GM23338 (cell line): ENCODE data around the gene PTRH1. TPM values are rescaled to one million over a fixed set of nuclear protein-coding genes. Genes with fewer than 3 reads are reported as not detected.

Experiments used
- ATAC-seq: fragments of 200-7000 bp; cut with Tn5 transposase; 3 replicates; pipeline ENCODE4 v1.9.1; 2020
- DNase-seq: peaks from one replicate; pipeline ENCODE4 v3.0.0-alpha.2; 2015; ENCODE audit warnings: low spot score
- H2AFZ ChIP-seq: fragments of 200-600 bp; sonication (generic); 2 replicates; pipeline ENCODE4 v1.8.0; 2016; ENCODE audit warnings: antibody characterized with exemption, mild to moderate bottlenecking, moderate library complexity
- H3F3A ChIP-seq: fragments of 200-600 bp; sonication (generic); replicated peaks from 2 replicates; pipeline ENCODE4 v1.8.0; 2017; ENCODE audit warnings: antibody characterized with exemption, mixed run types, low read depth
- H3K27ac ChIP-seq: fragments of 200-600 bp; sonication (generic); 2 replicates; pipeline ENCODE4 v1.6.1; 2016; ENCODE audit warnings: low read depth
- H3K27me3 ChIP-seq: fragments of 200-600 bp; sonication (generic); 2 replicates; pipeline ENCODE4 v1.8.0; 2016; ENCODE audit warnings: mild to moderate bottlenecking, mixed run types, moderate library complexity; ENCODE audit not compliant: insufficient read depth
- H3K36me3 ChIP-seq: fragments of 200-600 bp; sonication (generic); 2 replicates; pipeline ENCODE4 v1.8.0; 2016; ENCODE audit warnings: mild to moderate bottlenecking; ENCODE audit not compliant: insufficient read depth
- H3K4me1 ChIP-seq: fragments of 200-600 bp; sonication (generic); 2 replicates; pipeline ENCODE4 v1.8.0; 2016; ENCODE audit warnings: mild to moderate bottlenecking, moderate library complexity; ENCODE audit not compliant: insufficient read depth
- H3K4me2 ChIP-seq: fragments of 200-600 bp; sonication (generic); 2 replicates; pipeline ENCODE4 v1.7.1; 2017; ENCODE audit warnings: mixed run types
- H3K4me3 ChIP-seq: fragments of 200-600 bp; sonication (generic); 2 replicates; pipeline ENCODE4 v1.6.1; 2016; ENCODE audit warnings: mixed run types
- H3K79me2 ChIP-seq: fragments of 200-600 bp; sonication (generic); replicated peaks from 2 replicates; pipeline ENCODE4 v1.8.0; 2017; ENCODE audit warnings: mild to moderate bottlenecking; ENCODE audit not compliant: insufficient read depth
- H3K9me2 ChIP-seq: fragments of 200-600 bp; sonication (generic); 2 replicates; pipeline ENCODE4 v1.8.0; 2017; ENCODE audit not compliant: insufficient read depth
- H4K20me1 ChIP-seq: fragments of 200-600 bp; sonication (generic); replicated peaks from 2 replicates; pipeline ENCODE4 v1.8.0; 2017; ENCODE audit warnings: mild to moderate bottlenecking; ENCODE audit not compliant: insufficient read depth
- H3K27ac Mint-ChIP-seq: 2 replicates; pipeline ENCODE4 v1.8.0; 2020; ENCODE audit warnings: inconsistent platforms, mild to moderate bottlenecking, moderate library complexity, mixed read lengths
- H3K27me3 Mint-ChIP-seq: 3 replicates; pipeline ENCODE4 v1.8.0; 2022; ENCODE audit warnings: low read depth, mild to moderate bottlenecking, moderate library complexity, mixed read lengths, inconsistent platforms; ENCODE audit not compliant: insufficient read depth, poor library complexity
- H3K36me3 Mint-ChIP-seq: 3 replicates; pipeline ENCODE4 v1.8.0; 2021; ENCODE audit warnings: low read depth, mild to moderate bottlenecking, inconsistent platforms, moderate library complexity, mixed read lengths
- H3K4me1 Mint-ChIP-seq: 3 replicates; pipeline ENCODE4 v1.8.0; 2020; ENCODE audit warnings: mild to moderate bottlenecking, inconsistent platforms, mixed read lengths
- H3K4me3 Mint-ChIP-seq: 3 replicates; pipeline ENCODE4 v1.8.0; 2021; ENCODE audit warnings: moderate library complexity, mild to moderate bottlenecking, inconsistent platforms, mixed read lengths
- H3K9me3 Mint-ChIP-seq: 3 replicates; pipeline ENCODE4 v1.8.0; 2020; ENCODE audit warnings: moderate library complexity, mild to moderate bottlenecking, inconsistent platforms, mixed read lengths
- CREB1 ChIP-seq: fragments of 250-450 bp; sonication (Bioruptor Pico); IDR thresholded peaks from 2 replicates; pipeline ENCODE4 v1.5.0; 2020; ENCODE audit warnings: low read depth, mild to moderate bottlenecking, moderate library complexity
- CTCF ChIP-seq, 2 experiments: fragments of 200-600 bp in 1 of 2; sonication (generic) in 1 of 2; conservative IDR thresholded peaks; 2 replicates each; pipeline versions ENCODE4 v1.5.1 to v1.6.1; 2016 to 2017; ENCODE audit warnings: antibody characterized with exemption in 2 of 2, low read depth in 2 of 2, mild to moderate bottlenecking in 2 of 2, moderate library complexity in 1 of 2
- EZH2 ChIP-seq: fragments of 200-600 bp; sonication (generic); IDR thresholded peaks from one replicate; pipeline ENCODE4 v1.8.0; 2017; ENCODE audit warnings: antibody characterized with exemption, mild to moderate bottlenecking, low read depth; ENCODE audit not compliant: unreplicated experiment
- EZH2phosphoT487 ChIP-seq: fragments of 200-600 bp; sonication (generic); IDR thresholded peaks from one replicate; pipeline ENCODE4 v1.8.1; 2018; ENCODE audit warnings: antibody characterized with exemption; ENCODE audit not compliant: unreplicated experiment
- JUNB ChIP-seq: IDR thresholded peaks from one replicate; pipeline ENCODE4 v1.6.1; 2016; ENCODE audit warnings: antibody characterized with exemption; ENCODE audit not compliant: unreplicated experiment
- NANOG ChIP-seq: IDR thresholded peaks from 2 replicates; pipeline ENCODE4 v1.6.1; 2016; ENCODE audit warnings: antibody characterized with exemption, borderline replicate concordance
- POLR2AphosphoS5 ChIP-seq: IDR thresholded peaks from 2 replicates; pipeline ENCODE4 v1.6.1; 2016; ENCODE audit warnings: antibody characterized with exemption, low read depth
- REST ChIP-seq: IDR thresholded peaks from one replicate; pipeline ENCODE4 v1.6.1; 2018; ENCODE audit warnings: antibody characterized with exemption; ENCODE audit not compliant: unreplicated experiment
- STAT1 ChIP-seq: IDR thresholded peaks from one replicate; pipeline ENCODE4 v1.6.1; 2016; ENCODE audit warnings: antibody characterized with exemption; ENCODE audit not compliant: unreplicated experiment
- ZNF114 ChIP-seq: fragments of 250-450 bp; sonication (Bioruptor Pico); IDR thresholded peaks from 2 replicates; pipeline ENCODE4 v1.5.0; 2020; ENCODE audit warnings: mild to moderate bottlenecking, moderate library complexity
- ZNF331 ChIP-seq: fragments of 250-450 bp; sonication (Bioruptor Pico); IDR thresholded peaks from 2 replicates; pipeline ENCODE4 v1.5.0; 2020; ENCODE audit warnings: low read depth, mild to moderate bottlenecking, moderate library complexity
- ZNF462 ChIP-seq: fragments of 250-450 bp; sonication (Bioruptor Pico); IDR thresholded peaks from 2 replicates; pipeline ENCODE4 v1.5.0; 2020; ENCODE audit warnings: mild to moderate bottlenecking, moderate library complexity
- polyA plus RNA-seq: library from polyadenylated mRNA; unstranded; fragments of >200 nt; fragmentation: Nextera tagmentation; extraction: Ambion mirVana; gene quantifications from 2 replicates; pipeline ENCODE4 v1.2.1, GENCODE V29; 2016
- total RNA-seq: library from RNA; depleted of rRNA; stranded (reverse); fragments of >200 nt; shearing (Covaris generic); gene quantifications from 2 replicates; pipeline ENCODE4 v1.2.3, GENCODE V29; 2014
- TF ChIP-seq, protein P1 (sequence below): IDR thresholded peaks from 2 replicates; pipeline ENCODE4 v1.6.1; 2016; ENCODE audit warnings: antibody characterized with exemption

The PTRH1 gene
- total and polyA plus RNA-seq, 2 experiments from 2014 or later: 15.1 to 18.6 TPM

GRCh38 chr9:127728808-127729207 is 13.3 kb upstream of the PTRH1 start (continued):
- TF ChIP-seq REST (no peak), ZNF331 (CRISPR knock-in tag) (no peak)

- Histone ChIP-seq H3K27ac (no peak overlapping the region), H4K20me1 (no peaks in the 10 kb centered on the region), H3K4me3 (no peak overlapping the region), H3K4me1 (peaks cover 7% of the 10 kb centered on the region), H2AFZ (no peak overlapping the region), H3F3A (no peaks in the 10 kb centered on the region), H3K9me2 (no peaks in the 10 kb centered on the region), H3K36me3 (no peaks in the 10 kb centered on the region), H3K79me2 (no peaks in the 10 kb centered on the region), H3K4me2 (no peak overlapping the region), H3K27me3 (no peaks in the 10 kb centered on the region)
- Mint-ChIP-seq H3K36me3 (no peaks in the 10 kb centered on the region), H3K4me3 (no peak overlapping the region), H3K27me3 (peaks cover 3% of the 10 kb centered on the region), H3K4me1 (peaks cover 9% of the 10 kb centered on the region), H3K9me3 (no peaks in the 10 kb centered on the region), H3K27ac (no peak overlapping the region)
- DNase-seq (no peak), ATAC-seq (no peak)
- TF ChIP-seq POLR2AphosphoS5 (no peak), EZH2phosphoT487 (no peak), CTCF (conservative IDR thresholded peaks at IDR 0.05; ENCODE audit: low read depth in 2 of 2) (no peak), ZNF114 (CRISPR knock-in tag) (no peak), STAT1 (no peak), ZNF462 (no peak), JUNB (no peak), EZH2 (no peak), CREB1 (CRISPR knock-in tag) (no peak), ZNF331 (CRISPR knock-in tag) (no peak), NANOG (no peak)
- TF ChIP-seq, protein P1, sequence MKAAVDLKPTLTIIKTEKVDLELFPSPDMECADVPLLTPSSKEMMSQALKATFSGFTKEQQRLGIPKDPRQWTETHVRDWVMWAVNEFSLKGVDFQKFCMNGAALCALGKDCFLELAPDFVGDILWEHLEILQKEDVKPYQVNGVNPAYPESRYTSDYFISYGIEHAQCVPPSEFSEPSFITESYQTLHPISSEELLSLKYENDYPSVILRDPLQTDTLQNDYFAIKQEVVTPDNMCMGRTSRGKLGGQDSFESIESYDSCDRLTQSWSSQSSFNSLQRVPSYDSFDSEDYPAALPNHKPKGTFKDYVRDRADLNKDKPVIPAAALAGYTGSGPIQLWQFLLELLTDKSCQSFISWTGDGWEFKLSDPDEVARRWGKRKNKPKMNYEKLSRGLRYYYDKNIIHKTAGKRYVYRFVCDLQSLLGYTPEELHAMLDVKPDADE: no peak
These were observed 11.4 kb upstream of the PTRH1 start for GRCh38 chr9:127726871-127727270.
